Measurements from ENCODE around the gene CEPT1.
A peak's percentile ranks its signal among the peaks of the same experiment; 100 is the strongest.

The CEPT1 gene

DNA sequence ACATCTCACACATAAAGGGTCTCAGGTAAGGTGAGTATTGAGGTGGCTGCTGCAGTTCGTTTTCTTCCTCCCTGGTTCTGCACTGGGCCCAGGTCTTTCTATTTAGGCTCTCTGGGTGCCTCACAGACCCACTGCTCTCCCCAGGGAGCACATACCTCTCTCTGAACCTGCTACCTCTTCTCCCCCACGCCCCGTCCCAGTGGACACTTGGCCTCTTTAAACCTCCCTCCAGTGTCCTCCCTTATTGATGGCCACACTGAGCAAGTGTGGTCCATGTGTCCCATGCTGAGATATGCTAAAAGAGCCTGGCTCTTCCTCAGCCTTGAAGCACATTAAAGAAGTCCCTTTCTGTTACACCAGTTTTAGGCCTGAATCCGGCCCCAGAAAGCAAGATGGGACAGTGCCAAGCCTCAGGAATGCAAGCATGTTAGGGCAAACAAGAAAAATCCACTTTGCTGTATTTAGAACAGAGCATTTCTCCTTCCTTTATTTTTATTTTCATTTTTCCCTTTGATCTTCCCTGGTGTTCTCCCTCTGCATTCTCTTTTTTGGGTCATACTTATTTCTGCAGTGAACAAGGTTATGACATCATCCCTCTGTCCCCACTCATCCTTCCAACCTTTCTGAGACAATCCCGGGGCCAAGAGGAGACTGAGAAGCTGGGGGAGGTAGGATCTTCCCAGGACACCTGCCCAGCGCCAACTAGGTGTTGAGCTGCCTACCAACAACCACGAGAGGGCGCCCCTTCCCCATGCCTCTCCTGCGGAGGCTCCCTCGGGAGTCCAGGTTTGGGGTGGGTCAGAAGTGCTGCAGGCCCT, 82.5 kb downstream of the CEPT1 start:
- DNase-seq (ENCODE audit: low read depth), result no peak
- no peak overlapping the region for H3K4me3 ChIP-seq (ENCODE audit: control insufficient read depth, low read depth, low read length)
- TF ChIP-seq, protein P1, sequence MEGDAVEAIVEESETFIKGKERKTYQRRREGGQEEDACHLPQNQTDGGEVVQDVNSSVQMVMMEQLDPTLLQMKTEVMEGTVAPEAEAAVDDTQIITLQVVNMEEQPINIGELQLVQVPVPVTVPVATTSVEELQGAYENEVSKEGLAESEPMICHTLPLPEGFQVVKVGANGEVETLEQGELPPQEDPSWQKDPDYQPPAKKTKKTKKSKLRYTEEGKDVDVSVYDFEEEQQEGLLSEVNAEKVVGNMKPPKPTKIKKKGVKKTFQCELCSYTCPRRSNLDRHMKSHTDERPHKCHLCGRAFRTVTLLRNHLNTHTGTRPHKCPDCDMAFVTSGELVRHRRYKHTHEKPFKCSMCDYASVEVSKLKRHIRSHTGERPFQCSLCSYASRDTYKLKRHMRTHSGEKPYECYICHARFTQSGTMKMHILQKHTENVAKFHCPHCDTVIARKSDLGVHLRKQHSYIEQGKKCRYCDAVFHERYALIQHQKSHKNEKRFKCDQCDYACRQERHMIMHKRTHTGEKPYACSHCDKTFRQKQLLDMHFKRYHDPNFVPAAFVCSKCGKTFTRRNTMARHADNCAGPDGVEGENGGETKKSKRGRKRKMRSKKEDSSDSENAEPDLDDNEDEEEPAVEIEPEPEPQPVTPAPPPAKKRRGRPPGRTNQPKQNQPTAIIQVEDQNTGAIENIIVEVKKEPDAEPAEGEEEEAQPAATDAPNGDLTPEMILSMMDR (IDR thresholded peaks at IDR 0.05; ENCODE audit: control insufficient read depth, insufficient read depth, low read depth, low read length, missing control alignments), result peak; percentile 97

- TF ChIP-seq, protein P1 (IDR thresholded peaks at IDR 0.05; ENCODE audit: control insufficient read depth, insufficient read depth, low read depth, low read length, missing control alignments), result no peak
- H3K4me3 ChIP-seq (ENCODE audit: control insufficient read depth, low read depth, low read length), result no peak overlapping the region
Measured at GRCh38 chr1:111223126-111223685, 83.2 kb downstream of the CEPT1 start.

DNA sequence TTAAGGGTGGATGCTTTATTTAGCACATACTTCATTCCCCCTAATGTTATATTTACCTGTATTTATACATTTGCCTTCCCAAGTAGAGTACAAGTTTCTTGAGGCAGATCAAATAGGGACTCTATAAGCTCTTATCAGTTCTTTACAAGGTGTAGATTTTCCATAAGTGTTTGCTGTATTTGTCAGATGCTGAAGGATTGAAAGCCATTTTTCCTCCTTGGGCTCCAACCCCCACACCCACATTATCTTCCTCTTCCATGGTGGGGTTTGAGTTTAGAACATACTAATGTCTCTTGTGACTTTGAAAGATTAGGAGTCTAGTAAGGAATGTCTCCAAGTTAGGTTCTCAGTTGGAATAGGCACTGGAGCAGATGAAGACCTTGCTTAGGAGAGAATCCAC, 85.1 kb downstream of the CEPT1 start:
- no peak for DNase-seq (ENCODE audit: low read depth)
- no peak overlapping the region for H3K4me3 ChIP-seq (ENCODE audit: control insufficient read depth, low read depth, low read length)
- TF ChIP-seq, protein P1 (IDR thresholded peaks at IDR 0.05; ENCODE audit: control insufficient read depth, insufficient read depth, low read depth, low read length, missing control alignments), result no peak

More at GRCh38 chr1:111223126-111223685, 83.2 kb downstream of the CEPT1 start:
- no peak for DNase-seq (ENCODE audit: low read depth)

GRCh38 chr1:111225717-111226400, 85.8 kb downstream of the CEPT1 start:
- no peak overlapping the region for H3K4me3 ChIP-seq (ENCODE audit: control insufficient read depth, low read depth, low read length)
- no peak for DNase-seq (ENCODE audit: low read depth)

GRCh38 chr1:111227434-111227833, 87.4 kb downstream of the CEPT1 start, which contains the start of gene CHI3L2:
Gene CHI3L2, plus strand, starts transcription at chr1:111227713. Its CDS starts 17 bp downstream, at chr1:111227730.
- no peak within 1 kb of the TSS for H3K4me3 ChIP-seq (ENCODE audit: control insufficient read depth, low read depth, low read length)
- DNase-seq (ENCODE audit: low read depth), result peak; percentile 39
- TF ChIP-seq, protein P1 (IDR thresholded peaks at IDR 0.05; ENCODE audit: control insufficient read depth, insufficient read depth, low read depth, low read length, missing control alignments), result no peak

More at GRCh38 chr1:111225717-111226400, 85.8 kb downstream of the CEPT1 start:
- TF ChIP-seq, protein P1 (IDR thresholded peaks at IDR 0.05; ENCODE audit: control insufficient read depth, insufficient read depth, low read depth, low read length, missing control alignments), result no peak

GRCh38 chr1:111227851-111228747, 88.1 kb downstream of the CEPT1 start:
- no peak overlapping the region for H3K4me3 ChIP-seq (ENCODE audit: control insufficient read depth, low read depth, low read length)
- DNase-seq (ENCODE audit: low read depth), result peak; percentile 64
- TF ChIP-seq, protein P1 (IDR thresholded peaks at IDR 0.05; ENCODE audit: control insufficient read depth, insufficient read depth, low read depth, low read length, missing control alignments), result no peak
